Activated CD4-positive, alpha-beta T cell treated with anti-CD3 and anti-CD28 coated beads for 36 hours (primary cell): ENCODE measurements around the gene GPATCH1. TPM values are rescaled to one million over a fixed set of nuclear protein-coding genes. Genes with fewer than 3 reads are reported as not detected.
"Not testable (repeated sequence)": the region's sequence is repeated elsewhere in the genome, so short reads cannot be mapped to it uniquely, and the experiment has no call there.

Experiments
- ATAC-seq: fragments of 200-7000 bp; cut with Tn5 transposase; one replicate; pipeline ENCODE4 v1.10.0; 2021; ENCODE audit warnings: mild to moderate bottlenecking, moderate library complexity
- CTCF ChIA-PET: fragments of 350-600 bp; sonication (Branson Sonifier 250); formaldehyde crosslinking; loops from one replicate; lab custom pipeline; 2021; ENCODE audit warnings: antibody characterized with exemption; lab: Charles Lee
- POLR2A ChIA-PET: fragments of 350-600 bp; sonication (Branson Sonifier 250); formaldehyde crosslinking; loops from one replicate; lab custom pipeline; 2021; ENCODE audit warnings: antibody characterized with exemption, inconsistent platforms; lab: Charles Lee
- DNase-seq: peaks from one replicate; pipeline ENCODE4 v3.0.0-alpha.2; 2020
- H3K27ac Mint-ChIP-seq: one replicate; pipeline ENCODE4 v1.8.0; 2021; ENCODE audit warnings: mixed read lengths
- H3K27me3 Mint-ChIP-seq: one replicate; pipeline ENCODE4 v1.8.0; 2021; ENCODE audit warnings: mixed read lengths
- H3K36me3 Mint-ChIP-seq: one replicate; pipeline ENCODE4 v1.8.0; 2021; ENCODE audit warnings: low read depth, mixed read lengths
- H3K4me1 Mint-ChIP-seq: one replicate; pipeline ENCODE4 v1.8.0; 2021; ENCODE audit warnings: mixed read lengths
- H3K4me3 Mint-ChIP-seq: one replicate; pipeline ENCODE4 v1.8.0; 2021; ENCODE audit warnings: mild to moderate bottlenecking, moderate library complexity, mixed read lengths
- H3K9me3 Mint-ChIP-seq: one replicate; pipeline ENCODE4 v1.8.0; 2021; ENCODE audit warnings: low read depth, mixed read lengths
- intact Hi-C, 2 experiments: fragments of 100-400 bp; cut with DNase I in 1 of 2; cut with micrococcal nuclease in 1 of 2; formaldehyde crosslinking; loops; one replicate each; pipeline versions ENCODE4 v1.14.2 to v1.15.1; 2022 to 2024; cut with DNase I, micrococcal nuclease
- total RNA-seq, 2 experiments: library from RNA; stranded (reverse); gene quantifications; one replicate each; pipeline ENCODE4 v1.2.3, GENCODE V29; 2021

GPATCH1 gene
- total RNA-seq, 2 experiments from 2014 or later: 9.5 to 11.1 TPM

- no peaks in the 10 kb centered on the region for H3K9me3 Mint-ChIP-seq
- intact Hi-C loops: loop anchor here (1.0 to 10.0 kb wide), 7 partner anchors 33 to 263 kb away; no protein-coding TSS in a partner anchor
- ATAC-seq: peak; percentile 99
- no peaks in the 10 kb centered on the region for H3K36me3 Mint-ChIP-seq
- H3K4me3 Mint-ChIP-seq: peak overlapping the region; percentile 1
- H3K4me1 Mint-ChIP-seq: peaks cover 4% of the 10 kb centered on the region
- H3K27ac Mint-ChIP-seq: no peak overlapping the region
- POLR2A ChIA-PET: interaction anchor here (0.6 kb wide), 1 partner anchor 33 kb away, joined by 3 read pairs; no protein-coding TSS in a partner anchor
- no peaks in the 10 kb centered on the region for H3K27me3 Mint-ChIP-seq
- CTCF ChIA-PET: interaction anchor here (0.6 to 1.5 kb wide), 16 partner anchors 9 to 260 kb away, joined by 3 to 13 read pairs (median 4); partner anchors contain the start of gene SLC7A10
- DNase-seq: peak; percentile 80
These were observed 63.0 kb downstream of the GPATCH1 start for GRCh38 chr19:33143897-33144405.

DNA sequence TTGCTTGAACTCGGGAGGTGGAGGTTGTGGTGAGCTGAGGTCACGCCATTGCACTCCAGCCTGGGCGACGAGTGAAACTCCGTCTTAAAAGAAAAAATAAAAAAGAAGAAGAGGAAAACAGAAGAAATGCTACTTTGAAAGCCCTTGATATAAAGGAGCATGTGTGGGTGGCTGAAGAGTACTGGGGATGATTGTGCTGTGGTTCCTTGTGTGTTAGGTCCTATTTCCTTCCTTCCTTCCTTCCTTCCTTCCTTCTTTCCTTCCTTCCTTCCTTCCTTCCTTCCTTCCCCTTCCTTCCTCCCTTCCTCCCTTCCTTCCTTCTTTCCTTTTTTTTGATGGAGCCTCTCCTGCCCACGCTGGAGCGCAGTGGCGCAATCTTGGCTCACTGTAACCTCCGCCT, 65.2 kb downstream of the GPATCH1 start:
- DNase-seq: no peak
- CTCF ChIA-PET: interaction anchor here (1.4 to 2.9 kb wide), 2 partner anchors 20 to 38 kb away, joined by 3 to 8 read pairs; no protein-coding TSS in a partner anchor
- Mint-ChIP-seq H3K9me3 (no peaks in the 10 kb centered on the region), H3K27me3 (no peaks in the 10 kb centered on the region), H3K27ac (no peak overlapping the region), H3K36me3 (no peaks in the 10 kb centered on the region), H3K4me3 (no peak overlapping the region), H3K4me1 (peaks cover 4% of the 10 kb centered on the region)
- no peak for ATAC-seq
- POLR2A ChIA-PET: no interaction called here
- intact Hi-C loops: loop anchor here in 1 of 2 experiments (10.0 kb wide), 1 partner anchor 259 kb away; no protein-coding TSS in a partner anchor

- ATAC-seq (no peak), DNase-seq (no peak)
- intact Hi-C loops: loop anchor here in 1 of 2 experiments (10.0 kb wide), 1 partner anchor 257 kb away; no protein-coding TSS in a partner anchor
- ChIA-PET POLR2A (no interaction called here), CTCF (interaction anchor here (1.6 to 2.9 kb wide), 2 partner anchors 25 to 37 kb away, joined by 4 to 8 read pairs; no protein-coding TSS in a partner anchor)
- Mint-ChIP-seq H3K27ac (no peak overlapping the region), H3K4me1 (peaks cover 4% of the 10 kb centered on the region), H3K9me3 (no peaks in the 10 kb centered on the region), H3K4me3 (no peak overlapping the region), H3K36me3 (no peaks in the 10 kb centered on the region), H3K27me3 (no peaks in the 10 kb centered on the region)
These were observed 66.6 kb downstream of the GPATCH1 start for GRCh38 chr19:33147538-33147937.

- H3K27me3 Mint-ChIP-seq: no peaks in the 10 kb centered on the region
- intact Hi-C loops: no loop called here
- no peak overlapping the region for H3K27ac Mint-ChIP-seq
- ATAC-seq (no peak), DNase-seq (no peak)
- no peaks in the 10 kb centered on the region for H3K36me3 Mint-ChIP-seq
- CTCF ChIA-PET: interaction anchor here (1.7 kb wide), 1 partner anchor 33 kb away, joined by 5 read pairs; no protein-coding TSS in a partner anchor
- no peak overlapping the region for H3K4me3 Mint-ChIP-seq
- POLR2A ChIA-PET: no interaction called here
- H3K4me1 Mint-ChIP-seq: no peaks in the 10 kb centered on the region
- no peaks in the 10 kb centered on the region for H3K9me3 Mint-ChIP-seq
These were observed 70.0 kb downstream of the GPATCH1 start for GRCh38 chr19:33150852-33151518.

DNA sequence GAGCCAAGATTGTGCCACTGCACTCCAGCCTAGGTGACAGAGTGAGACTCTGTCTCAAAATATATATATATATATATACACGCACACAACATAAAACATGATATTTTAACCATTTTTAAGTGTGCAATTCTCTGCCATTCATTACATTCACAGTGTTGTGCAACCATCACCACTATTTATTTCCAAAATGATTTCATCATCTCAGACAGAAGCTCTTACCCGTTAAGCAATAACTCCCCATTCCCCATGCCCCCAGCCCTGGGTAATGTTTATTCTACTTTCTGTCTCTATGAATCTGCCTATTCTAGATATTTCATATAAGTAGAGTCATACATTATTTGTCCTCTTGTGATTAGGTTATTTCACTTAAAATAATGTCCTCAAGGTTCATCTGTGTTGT, 71.2 kb downstream of the GPATCH1 start:
- Mint-ChIP-seq H3K27me3 (no peaks in the 10 kb centered on the region), H3K4me1 (no peaks in the 10 kb centered on the region), H3K4me3 (no peak overlapping the region), H3K36me3 (no peaks in the 10 kb centered on the region), H3K27ac (no peak overlapping the region), H3K9me3 (no peaks in the 10 kb centered on the region)
- ChIA-PET POLR2A (no interaction called here), CTCF (interaction anchor here (0.6 to 1.8 kb wide), 3 partner anchors 8 to 32 kb away, joined by 3 to 5 read pairs (median 5); no protein-coding TSS in a partner anchor)
- intact Hi-C loops: no loop called here
- no peak for DNase-seq
- no peak for ATAC-seq

DNA sequence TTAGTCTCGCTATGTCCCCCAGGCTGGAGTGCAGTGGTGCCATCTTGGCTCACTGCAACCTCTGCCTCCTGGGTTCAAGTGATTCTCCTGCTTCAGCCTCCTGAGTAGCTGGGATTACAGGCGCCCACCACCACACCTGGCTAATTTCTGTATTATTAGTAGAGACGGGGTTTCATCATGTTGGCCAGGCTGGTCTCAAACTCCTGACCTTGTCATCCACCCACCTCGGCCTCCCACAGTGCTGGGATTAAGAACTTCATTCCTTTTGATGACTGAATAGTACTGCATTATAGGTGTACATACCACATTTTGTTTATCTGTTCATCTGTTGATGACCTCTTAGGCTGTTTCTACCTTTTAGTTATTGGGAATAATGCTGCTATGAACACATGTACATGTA, 71.6 kb downstream of the GPATCH1 start:
- CTCF ChIA-PET: interaction anchor here (1.3 to 1.8 kb wide), 2 partner anchors 8 to 32 kb away, joined by 3 to 5 read pairs; no protein-coding TSS in a partner anchor
- intact Hi-C loops, DNase-seq, H3K4me1 Mint-ChIP-seq, H3K27me3 Mint-ChIP-seq, POLR2A ChIA-PET, H3K36me3 Mint-ChIP-seq, ATAC-seq, H3K27ac Mint-ChIP-seq, H3K9me3 Mint-ChIP-seq, H3K4me3 Mint-ChIP-seq: not testable (repeated sequence)

DNA sequence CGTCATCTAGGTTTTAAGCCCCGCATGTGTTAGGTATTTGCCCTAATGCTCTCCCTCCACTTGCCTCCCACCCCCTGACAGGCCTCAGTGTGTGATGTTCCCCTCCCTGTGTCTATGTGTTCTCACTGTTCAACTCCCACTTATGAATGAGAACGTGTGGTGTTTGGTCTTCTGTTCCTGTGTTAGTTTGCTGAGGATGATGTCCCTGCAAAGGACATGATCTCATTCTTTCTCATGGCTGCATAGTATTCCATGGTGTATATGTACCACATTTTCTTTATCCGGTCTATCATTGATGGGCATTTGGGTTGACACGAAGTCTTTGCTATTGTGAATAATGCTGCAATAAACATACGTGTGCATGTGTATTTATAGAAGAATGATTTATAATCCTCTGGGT, 73.3 kb downstream of the GPATCH1 start:
- H3K9me3 Mint-ChIP-seq, H3K36me3 Mint-ChIP-seq, H3K4me3 Mint-ChIP-seq, DNase-seq, H3K27ac Mint-ChIP-seq, CTCF ChIA-PET, ATAC-seq, intact Hi-C loops, H3K27me3 Mint-ChIP-seq, POLR2A ChIA-PET: not testable (repeated sequence)
- peaks cover 11% of the 10 kb centered on the region for H3K4me1 Mint-ChIP-seq

DNA sequence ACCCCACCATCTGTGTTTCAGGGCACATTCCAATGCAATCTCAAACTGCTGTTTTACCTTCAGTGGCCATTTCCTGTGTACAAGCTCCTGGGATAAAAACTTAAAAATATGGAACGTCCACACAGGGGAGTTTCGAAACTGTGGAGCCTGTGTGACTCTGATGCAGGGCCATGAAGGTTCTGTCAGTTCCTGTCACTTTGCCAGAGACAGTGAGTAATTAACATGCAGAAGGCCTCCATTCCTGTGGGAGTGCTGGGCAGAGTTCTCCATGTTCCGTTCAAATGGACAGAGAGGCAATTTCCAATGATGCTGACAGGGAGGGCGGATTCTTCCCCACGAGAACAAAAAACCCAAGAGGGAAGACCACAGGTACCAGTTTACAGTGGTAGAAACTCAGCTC, 75.4 kb downstream of the GPATCH1 start:
- no peak overlapping the region for H3K4me3 Mint-ChIP-seq
- H3K4me1 Mint-ChIP-seq: peaks cover 28% of the 10 kb centered on the region
- POLR2A ChIA-PET: no interaction called here
- no peaks in the 10 kb centered on the region for H3K36me3 Mint-ChIP-seq
- H3K9me3 Mint-ChIP-seq: no peaks in the 10 kb centered on the region
- H3K27me3 Mint-ChIP-seq: no peaks in the 10 kb centered on the region
- CTCF ChIA-PET: interaction anchor here (0.6 to 5.9 kb wide), 4 partner anchors 28 to 507 kb away, joined by 3 to 31 read pairs (median 4); no protein-coding TSS in a partner anchor
- DNase-seq (no peak), ATAC-seq (no peak)
- no peak overlapping the region for H3K27ac Mint-ChIP-seq
- intact Hi-C loops: no loop called here

DNA sequence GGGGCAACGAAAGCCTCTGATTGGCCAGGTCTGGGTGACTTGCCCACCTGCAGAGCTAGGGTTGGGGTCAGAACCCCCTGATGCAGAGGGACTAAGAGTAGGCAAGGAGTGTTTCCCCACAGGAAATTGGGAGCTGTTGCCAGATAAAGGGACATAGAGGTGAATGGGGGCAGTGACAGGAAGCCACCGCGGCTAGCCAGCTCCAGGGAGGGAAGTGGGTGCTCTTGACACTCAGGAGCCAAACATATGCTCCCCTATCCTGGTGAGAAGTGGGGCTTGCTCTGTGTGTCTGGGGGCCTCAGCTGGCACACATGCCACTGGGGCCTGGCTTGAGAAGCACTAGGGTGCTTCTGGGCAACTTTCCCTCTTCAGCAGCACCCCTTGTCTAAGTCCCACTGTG, 76.9 kb downstream of the GPATCH1 start:
- DNase-seq (no peak), ATAC-seq (no peak)
- H3K27ac Mint-ChIP-seq: no peak overlapping the region
- H3K36me3 Mint-ChIP-seq: no peaks in the 10 kb centered on the region
- no peaks in the 10 kb centered on the region for H3K9me3 Mint-ChIP-seq
- ChIA-PET CTCF (interaction anchor here (0.6 to 5.9 kb wide), 8 partner anchors 11 to 1565 kb away, joined by 3 to 31 read pairs (median 4); no protein-coding TSS in a partner anchor), POLR2A (no interaction called here)
- no peaks in the 10 kb centered on the region for H3K27me3 Mint-ChIP-seq
- intact Hi-C loops: no loop called here
- no peak overlapping the region for H3K4me3 Mint-ChIP-seq
- peaks cover 34% of the 10 kb centered on the region for H3K4me1 Mint-ChIP-seq

GRCh38 chr19:33158365-33158764, 77.4 kb downstream of the GPATCH1 start:
- POLR2A ChIA-PET: no interaction called here
- no peaks in the 10 kb centered on the region for H3K9me3 Mint-ChIP-seq

GRCh38 chr19:33159149-33159548, 78.2 kb downstream of the GPATCH1 start:
- Mint-ChIP-seq H3K27me3 (no peaks in the 10 kb centered on the region), H3K4me1 (peaks cover 34% of the 10 kb centered on the region), H3K27ac (no peak overlapping the region), H3K4me3 (no peak overlapping the region), H3K36me3 (no peaks in the 10 kb centered on the region), H3K9me3 (no peaks in the 10 kb centered on the region)
- POLR2A ChIA-PET: interaction anchor here (0.6 kb wide), 1 partner anchor 121 kb away, joined by 3 read pairs; no protein-coding TSS in a partner anchor
- CTCF ChIA-PET: interaction anchor here (0.8 to 5.9 kb wide), 5 partner anchors 15 to 36 kb away, joined by 3 to 31 read pairs (median 8); no protein-coding TSS in a partner anchor
- no peak for DNase-seq
- ATAC-seq: no peak
- intact Hi-C loops: no loop called here

More at GRCh38 chr19:33158365-33158764, 77.4 kb downstream of the GPATCH1 start:
- no peak overlapping the region for H3K27ac Mint-ChIP-seq
- H3K36me3 Mint-ChIP-seq: no peaks in the 10 kb centered on the region
- no peaks in the 10 kb centered on the region for H3K27me3 Mint-ChIP-seq
- H3K4me1 Mint-ChIP-seq: peaks cover 34% of the 10 kb centered on the region
- no peak overlapping the region for H3K4me3 Mint-ChIP-seq
- intact Hi-C loops: no loop called here
- no peak for ATAC-seq
- no peak for DNase-seq
- CTCF ChIA-PET: interaction anchor here (0.6 to 5.9 kb wide), 9 partner anchors 10 to 1565 kb away, joined by 3 to 31 read pairs (median 4); no protein-coding TSS in a partner anchor
